Aorta (tissue), 5 donors: ENCODE results near the gene JPH3. TPM values are rescaled to one million over a fixed set of nuclear protein-coding genes. Genes with fewer than 3 reads are reported as not detected.

Source experiments
- ATAC-seq: fragments of 200-7000 bp; cut with Tn5 transposase; one replicate; pipeline ENCODE4 v1.9.1; 2022; ENCODE audit warnings: moderate library complexity; ENCODE audit not compliant: low FRiP score
- DNase-seq, 2 donors: peaks; one replicate each; pipeline ENCODE4 v3.0.0-alpha.2; 2020
- H3K27ac ChIP-seq, 2 donors: one replicate each; pipeline ENCODE4 v1.5.1; 2013; ENCODE audit warnings: low read length in 2 of 2, mild to moderate bottlenecking in 2 of 2, moderate library complexity in 2 of 2, control low read depth in 1 of 2, inconsistent platforms in 1 of 2, low read depth in 1 of 2
- H3K27me3 ChIP-seq, 2 donors: one replicate each; pipeline ENCODE4 v1.6.1; 2013; ENCODE audit warnings: control low read depth in 1 of 2, low read length in 1 of 2, mild to moderate bottlenecking in 1 of 2, moderate library complexity in 1 of 2; ENCODE audit not compliant: insufficient read depth in 2 of 2, control insufficient read depth in 1 of 2
- H3K36me3 ChIP-seq, 2 donors: one replicate each; pipeline ENCODE4 v1.6.1; 2013; ENCODE audit warnings: control low read depth in 1 of 2, low read length in 1 of 2, mild to moderate bottlenecking in 1 of 2; ENCODE audit not compliant: insufficient read depth in 2 of 2, control insufficient read depth in 1 of 2
- H3K4me1 ChIP-seq, 2 donors: one replicate each; pipeline ENCODE4 v1.6.1; 2013; ENCODE audit warnings: low read length in 2 of 2, control low read depth in 1 of 2, mild to moderate bottlenecking in 1 of 2, moderate library complexity in 1 of 2; ENCODE audit not compliant: insufficient read depth in 2 of 2, control insufficient read depth in 1 of 2
- H3K4me3 ChIP-seq, 2 donors: one replicate each; pipeline ENCODE4 v1.5.1; 2013; ENCODE audit warnings: low read length in 2 of 2, control low read depth in 1 of 2, mild to moderate bottlenecking in 1 of 2
- H3K9me3 ChIP-seq: one replicate; pipeline ENCODE4 v1.6.1; 2013; ENCODE audit warnings: mild to moderate bottlenecking, low read length; ENCODE audit not compliant: control insufficient read depth
- WGBS, 2 donors: extraction: QIAGEN DNeasy Blood & Tissue Kit; methylation state at CpG; one replicate each; pipeline ENCODE4 v1.1.7; 2013; 5-methylcytosine and 5-hydroxymethylcytosine counted together
- intact Hi-C, 2 donors: fragments of 100-400 bp; cut with DNase I; formaldehyde crosslinking; loops; one replicate each; pipeline versions ENCODE4 v1.14.2 to v1.15.0; 2022
- polyA plus RNA-seq, 2 donors: library from polyadenylated mRNA; stranded (reverse); fragments of 200-250 nt; gene quantifications; one replicate each; pipeline ENCODE4 v1.2.3, GENCODE V29; 2013
- total RNA-seq, 2 donors: library from RNA; stranded (reverse); fragmentation: NEBNext Ultra II Directional; extraction: Animal tissue kit (Norgen Biotek cat#: 25700); gene quantifications; one replicate each; pipeline ENCODE4 v1.2.1, GENCODE V29; 2021
- donor health status: healthy with polysubstance abuse.
- donor health status: Bipolar disorder and iron deficiency.
- donor health status: DM: no; HTN: no; CAD: no.
- donor health status: DM: no; HTN: no; CAD: no.
- donor health status: DM: yes; HTN: yes; CAD: no.

Gene JPH3
- total and polyA plus RNA-seq, 4 donors: 0.21 to 0.26 TPM; not detected in 2

- H3K27me3 ChIP-seq: no peaks in the 10 kb centered on the region
- no peak overlapping the region for H3K4me3 ChIP-seq
- DNase-seq: no peak
- 90 to 91% methylated on average over 8 of the region's 8 CpGs for WGBS, 2 donors
- H3K36me3 ChIP-seq: peaks cover 0 to 9% of the 10 kb centered on the region in 2 donors
- no peak for ATAC-seq
- no peak overlapping the region for H3K27ac ChIP-seq
- intact Hi-C loops: no loop called here
- no peaks in the 10 kb centered on the region for H3K4me1 ChIP-seq
- H3K9me3 ChIP-seq: no peaks in the 10 kb centered on the region
Observed at GRCh38 chr16:87746178-87746577, 143.9 kb downstream of the JPH3 start.

Other genes with a start within 250 kb of the JPH3 start
- 10 to 100 TPM; 53.2 to 57.9 TPM for gene FBXO31, start 218.7 kb upstream of the JPH3 start, total RNA-seq
- gene FBXO31, start 218.7 kb upstream of the JPH3 start, polyA plus RNA-seq: 10 to 100 TPM in 1 of 2 donors, 1 to 10 TPM in 1; 6.0 to 28.9 TPM
- gene MAP1LC3B, start 210.2 kb upstream of the JPH3 start, total RNA-seq: 10 to 100 TPM; 57.0 to 60.8 TPM
- 10 to 100 TPM; 60.6 to 61.7 TPM for gene MAP1LC3B, start 210.2 kb upstream of the JPH3 start, polyA plus RNA-seq
- 10 to 100 TPM; 32.5 to 42.5 TPM for gene ZCCHC14, start 109.5 kb upstream of the JPH3 start, total RNA-seq
- 10 to 100 TPM in 1 of 2 donors, 1 to 10 TPM in 1; 6.6 to 23.1 TPM for gene ZCCHC14, start 109.5 kb upstream of the JPH3 start, polyA plus RNA-seq
- 10 to 100 TPM; 33.3 to 39.0 TPM for gene KLHDC4, start 163.5 kb downstream of the JPH3 start, total RNA-seq
- gene KLHDC4, start 163.5 kb downstream of the JPH3 start, polyA plus RNA-seq: 10 to 100 TPM; 12.0 to 52.3 TPM